Nephron progenitor cell (in vitro differentiated cells): ENCODE results near the gene AP2A2.

ENCODE experiments used
- DNase-seq: peaks from one replicate; pipeline ENCODE4 v3.0.0; 2021
- H3K27ac Mint-ChIP-seq: 2 replicates; pipeline ENCODE4 v1.8.0; 2021; ENCODE audit warnings: mild to moderate bottlenecking, moderate library complexity, mixed read lengths
- H3K27me3 Mint-ChIP-seq: 2 replicates; pipeline ENCODE4 v1.8.0; 2021; ENCODE audit warnings: mild to moderate bottlenecking, low read depth, mixed read lengths; ENCODE audit not compliant: poor library complexity
- H3K36me3 Mint-ChIP-seq: 2 replicates; pipeline ENCODE4 v1.8.0; 2021; ENCODE audit warnings: low read depth, mixed read lengths
- H3K4me1 Mint-ChIP-seq: 2 replicates; pipeline ENCODE4 v1.8.0; 2021; ENCODE audit warnings: mixed read lengths
- H3K4me3 Mint-ChIP-seq: 2 replicates; pipeline ENCODE4 v1.8.0; 2021; ENCODE audit warnings: mild to moderate bottlenecking, moderate library complexity, mixed read lengths
- H3K9me3 Mint-ChIP-seq: 2 replicates; pipeline ENCODE4 v1.8.0; 2021; ENCODE audit warnings: mild to moderate bottlenecking, moderate library complexity, mixed read lengths
- CTCF ChIP-seq: fragments of 200-600 bp; sonication (generic); IDR thresholded peaks from 2 replicates; pipeline ENCODE4 v1.5.0; 2021; ENCODE audit warnings: antibody characterized with exemption

The AP2A2 gene

GRCh38 chr11:1050581-1051355, 125.1 kb downstream of the AP2A2 start:
- peaks cover 30% of the 10 kb centered on the region for H3K27me3 Mint-ChIP-seq
- no peak overlapping the region for H3K27ac Mint-ChIP-seq
- H3K36me3 Mint-ChIP-seq = no peaks in the 10 kb centered on the region
- TF ChIP-seq CTCF = peak; percentile 86
- peaks cover 15% of the 10 kb centered on the region for H3K4me1 Mint-ChIP-seq
- H3K9me3 Mint-ChIP-seq = peaks cover 10% of the 10 kb centered on the region
- peak; percentile 77 for DNase-seq
- H3K4me3 Mint-ChIP-seq = no peak overlapping the region

- no peak overlapping the region for H3K4me3 Mint-ChIP-seq
- no peak for TF ChIP-seq CTCF
- H3K27me3 Mint-ChIP-seq = peaks cover 25% of the 10 kb centered on the region
- H3K9me3 Mint-ChIP-seq = peaks cover 4% of the 10 kb centered on the region
- no peak overlapping the region for H3K27ac Mint-ChIP-seq
- H3K4me1 Mint-ChIP-seq = peaks cover 18% of the 10 kb centered on the region
- H3K36me3 Mint-ChIP-seq = no peaks in the 10 kb centered on the region
- DNase-seq = peak; percentile 2
Measured at GRCh38 chr11:1051356-1052132, 125.9 kb downstream of the AP2A2 start.

GRCh38 chr11:1052133-1053011, 126.7 kb downstream of the AP2A2 start:
- Mint-ChIP-seq H3K27me3 (peaks cover 21% of the 10 kb centered on the region), H3K4me1 (peaks cover 24% of the 10 kb centered on the region), H3K9me3 (no peaks in the 10 kb centered on the region), H3K4me3 (no peak overlapping the region), H3K27ac (no peak overlapping the region), H3K36me3 (no peaks in the 10 kb centered on the region)
- no peak for TF ChIP-seq CTCF
- DNase-seq = peak; percentile 3

GRCh38 chr11:1053121-1053901, 127.6 kb downstream of the AP2A2 start:
- no peak overlapping the region for H3K4me3 Mint-ChIP-seq
- no peak overlapping the region for H3K27ac Mint-ChIP-seq
- H3K36me3 Mint-ChIP-seq = no peaks in the 10 kb centered on the region
- no peaks in the 10 kb centered on the region for H3K9me3 Mint-ChIP-seq
- DNase-seq = peak; percentile 10
- H3K4me1 Mint-ChIP-seq = peaks cover 27% of the 10 kb centered on the region
- no peak for TF ChIP-seq CTCF
- peaks cover 14% of the 10 kb centered on the region for H3K27me3 Mint-ChIP-seq
